Hematopoietic multipotent progenitor cell treated with erythropoietin and hydrocortisone succinate and interleukin-3 and kit ligand, for 8 days (in vitro differentiated cells): ENCODE measurements around the gene NCEH1.
"Not testable (repeated sequence)": the region's sequence is repeated elsewhere in the genome, so short reads cannot be mapped to it uniquely, and the experiment has no call there.

Experiments
- DNase-seq: peaks from one replicate; pipeline ENCODE4 v3.0.0-alpha.2; 2015

The NCEH1 gene

GRCh38 chr3:172710664-172711453 lies at the start of gene NCEH1:
Gene NCEH1, minus strand, starts transcription at chr3:172711067. Its CDS starts 83 bp downstream, at chr3:172710984.
- DNase-seq, result peak; percentile 98

GRCh38 chr3:172760416-172760815 lies 49.5 kb upstream of the NCEH1 start:
- DNase-seq, result not testable (repeated sequence)

GRCh38 chr3:172753125-172753524 lies 42.3 kb upstream of the NCEH1 start:
- DNase-seq, result no peak

GRCh38 chr3:172752651-172753050 lies 41.8 kb upstream of the NCEH1 start:
- no peak for DNase-seq

GRCh38 chr3:172751175-172751704 lies 40.4 kb upstream of the NCEH1 start:
- DNase-seq, result peak; percentile 45

GRCh38 chr3:172750368-172751174 lies 39.7 kb upstream of the NCEH1 start, which contains the start of gene ECT2:
Gene ECT2, plus strand, starts transcription at chr3:172750726. Its CDS starts 3,805 bp downstream, at chr3:172754531.
- DNase-seq, result peak; percentile 100

GRCh38 chr3:172750069-172750367 lies 39.2 kb upstream of the NCEH1 start:
- DNase-seq, result no peak

GRCh38 chr3:172749230-172749965 lies 38.5 kb upstream of the NCEH1 start:
- DNase-seq, result no peak

GRCh38 chr3:172746475-172746874 lies 35.6 kb upstream of the NCEH1 start:
- no peak for DNase-seq

GRCh38 chr3:172739462-172739861 lies 28.6 kb upstream of the NCEH1 start:
- DNase-seq, result no peak

- DNase-seq, result no peak
These were observed 24.1 kb upstream of the NCEH1 start for GRCh38 chr3:172735014-172735413.

GRCh38 chr3:172726380-172726779 lies 15.5 kb upstream of the NCEH1 start:
- DNase-seq, result no peak

- DNase-seq, result not testable (repeated sequence)
These were observed 11.7 kb upstream of the NCEH1 start for GRCh38 chr3:172722536-172723040.

- peak; percentile 33 for DNase-seq
These were observed 6.7 kb upstream of the NCEH1 start for GRCh38 chr3:172717493-172718088.

GRCh38 chr3:172716476-172716875 lies 5.6 kb upstream of the NCEH1 start:
- peak; percentile 26 for DNase-seq

- no peak for DNase-seq
These were observed 2.4 kb upstream of the NCEH1 start for GRCh38 chr3:172713316-172713715.

- DNase-seq, result no peak
These were observed 558 bp upstream of the NCEH1 start for GRCh38 chr3:172711454-172711795.

GRCh38 chr3:172709774-172710663 lies 848 bp downstream of the NCEH1 start:
- peak; percentile 42 for DNase-seq

GRCh38 chr3:172708921-172709773 lies 1.7 kb downstream of the NCEH1 start:
- DNase-seq, result no peak

GRCh38 chr3:172707967-172708366 lies 2.9 kb downstream of the NCEH1 start:
- no peak for DNase-seq

- DNase-seq, result no peak
These were observed 3.8 kb downstream of the NCEH1 start for GRCh38 chr3:172707030-172707429.
